GM23248 (cell line): ENCODE measurements around the gene SNTG2. TPM values are rescaled to one million over a fixed set of nuclear protein-coding genes. Genes with fewer than 3 reads are reported as not detected.

Source experiments
- DNase-seq: peaks from one replicate; pipeline ENCODE4 v3.0.0-alpha.2; 2015
- H2AFZ ChIP-seq: fragments of 200-600 bp; sonication (generic); 2 replicates; pipeline ENCODE4 v1.6.1; 2016; ENCODE audit warnings: antibody characterized with exemption
- H3F3A ChIP-seq: fragments of 200-600 bp; sonication (generic); 2 replicates; pipeline ENCODE4 v1.6.1; 2016; ENCODE audit warnings: mild to moderate bottlenecking, antibody characterized with exemption, mixed run types; ENCODE audit not compliant: insufficient read depth
- H3K27ac ChIP-seq: fragments of 200-600 bp; sonication (generic); 2 replicates; pipeline ENCODE4 v1.5.1; 2016; ENCODE audit warnings: mild to moderate bottlenecking
- H3K27me3 ChIP-seq: fragments of 200-600 bp; sonication (generic); replicated peaks from 2 replicates; pipeline ENCODE4 v1.6.1; 2016; ENCODE audit warnings: mild to moderate bottlenecking; ENCODE audit not compliant: insufficient read depth
- H3K36me3 ChIP-seq: fragments of 200-600 bp; sonication (generic); 2 replicates; pipeline ENCODE4 v1.6.1; 2016; ENCODE audit warnings: low read depth, mild to moderate bottlenecking
- H3K4me1 ChIP-seq: fragments of 200-600 bp; sonication (generic); 2 replicates; pipeline ENCODE4 v1.6.1; 2016; ENCODE audit warnings: mild to moderate bottlenecking; ENCODE audit not compliant: insufficient read depth
- H3K4me2 ChIP-seq: fragments of 200-600 bp; sonication (generic); one replicate; pipeline ENCODE4 v1.6.1; 2016; ENCODE audit warnings: mild to moderate bottlenecking; ENCODE audit not compliant: unreplicated experiment
- H3K4me3 ChIP-seq: fragments of 200-600 bp; sonication (generic); 2 replicates; pipeline ENCODE4 v1.5.1; 2016; ENCODE audit warnings: mild to moderate bottlenecking
- H3K79me2 ChIP-seq: fragments of 200-600 bp; sonication (generic); 2 replicates; pipeline ENCODE4 v1.6.1; 2016; ENCODE audit warnings: mild to moderate bottlenecking; ENCODE audit not compliant: insufficient read depth
- H3K9ac ChIP-seq: fragments of 200-600 bp; sonication (generic); 2 replicates; pipeline ENCODE4 v1.6.1; 2016; ENCODE audit warnings: mild to moderate bottlenecking
- H3K9me2 ChIP-seq: fragments of 200-600 bp; sonication (generic); 2 replicates; pipeline ENCODE4 v1.6.1; 2016; ENCODE audit warnings: mixed run types, mild to moderate bottlenecking, moderate library complexity; ENCODE audit not compliant: insufficient read depth
- H3K9me3 ChIP-seq: fragments of 200-600 bp; sonication (generic); one replicate; pipeline ENCODE4 v1.6.1; 2017; ENCODE audit warnings: low read depth
- H4K20me1 ChIP-seq: fragments of 200-600 bp; sonication (generic); 2 replicates; pipeline ENCODE4 v1.6.0; 2016; ENCODE audit not compliant: insufficient read depth
- EZH2 ChIP-seq: fragments of 200-600 bp; sonication (generic); IDR thresholded peaks from 2 replicates; pipeline ENCODE4 v1.6.1; 2018; ENCODE audit warnings: antibody characterized with exemption, mild to moderate bottlenecking; ENCODE audit not compliant: insufficient read depth, poor library complexity, severe bottlenecking
- EZH2phosphoT487 ChIP-seq: fragments of 200-600 bp; sonication (generic); IDR thresholded peaks from 2 replicates; pipeline ENCODE4 v1.6.1; 2018; ENCODE audit warnings: antibody characterized with exemption, moderate library complexity, mild to moderate bottlenecking, low read depth; ENCODE audit not compliant: insufficient read depth
- WGBS, 2 experiments: methylation state at CpG; one replicate each; pipeline ENCODE4 v1.1.6; 2015 to 2017; ENCODE audit warnings: low lambda C conversion rate in 2 of 2, low coverage in 1 of 2; ENCODE audit errors: missing lambda C conversion rate in 2 of 2; 5-methylcytosine and 5-hydroxymethylcytosine counted together
- in situ Hi-C: fragments of 300-500 bp; cut with MboI; formaldehyde crosslinking; loops from 2 replicates; pipeline ENCODE4 v1.15.0; 2020
- polyA plus RNA-seq: library from polyadenylated mRNA; unstranded; fragments of >200 nt; fragmentation: Nextera tagmentation; extraction: Ambion mirVana; gene quantifications from 2 replicates; pipeline ENCODE4 v1.2.1, GENCODE V29; 2016
- total RNA-seq: library from RNA; depleted of rRNA; stranded (reverse); fragments of >200 nt; shearing (Covaris generic); gene quantifications from 2 replicates; pipeline ENCODE4 v1.2.3, GENCODE V29; 2014

The SNTG2 gene
- total and polyA plus RNA-seq, 2 experiments from 2014 or later = not detected

GRCh38 chr2:1394709-1395408 lies 444.2 kb downstream of the SNTG2 start:
- Histone ChIP-seq H3K27me3 (no peaks in the 10 kb centered on the region), H2AFZ (no peak overlapping the region), H4K20me1 (no peaks in the 10 kb centered on the region), H3K27ac (no peak overlapping the region), H3K9ac (no peak overlapping the region), H3K4me2 (no peak overlapping the region), H3K4me1 (no peaks in the 10 kb centered on the region), H3K9me2 (no peaks in the 10 kb centered on the region), H3K36me3 (no peaks in the 10 kb centered on the region), H3K79me2 (no peaks in the 10 kb centered on the region), H3K9me3 (no peaks in the 10 kb centered on the region), H3K4me3 (no peak overlapping the region), H3F3A (no peaks in the 10 kb centered on the region)
- no peak for DNase-seq
- WGBS, 2 experiments = 7 to 8% methylated on average over 7 of the region's 7 CpGs
- in situ Hi-C loops = no loop called here
- TF ChIP-seq EZH2phosphoT487 (no peak), EZH2 (no peak)

GRCh38 chr2:1397350-1397749 lies 446.7 kb downstream of the SNTG2 start:
- H3K27me3 ChIP-seq = no peaks in the 10 kb centered on the region
- H2AFZ ChIP-seq = no peak overlapping the region
- H3K36me3 ChIP-seq = no peaks in the 10 kb centered on the region
- no peaks in the 10 kb centered on the region for H3K79me2 ChIP-seq
- DNase-seq = no peak
- H3K4me2 ChIP-seq = no peak overlapping the region
- WGBS, 2 experiments = 5 to 12% methylated on average over 4 of the region's 4 CpGs
- no peaks in the 10 kb centered on the region for H3K9me2 ChIP-seq
- H3K9ac ChIP-seq = no peak overlapping the region
- H3K4me1 ChIP-seq = no peaks in the 10 kb centered on the region
- H3K4me3 ChIP-seq = no peak overlapping the region
- no peak overlapping the region for H3K27ac ChIP-seq
- in situ Hi-C loops = no loop called here
- H3F3A ChIP-seq = no peaks in the 10 kb centered on the region
- no peaks in the 10 kb centered on the region for H4K20me1 ChIP-seq
- H3K9me3 ChIP-seq = no peaks in the 10 kb centered on the region
- no peak for TF ChIP-seq EZH2
- TF ChIP-seq EZH2phosphoT487 = no peak

- H4K20me1 ChIP-seq = no peaks in the 10 kb centered on the region
- H3K36me3 ChIP-seq = no peaks in the 10 kb centered on the region
- H2AFZ ChIP-seq = no peak overlapping the region
- in situ Hi-C loops = no loop called here
- no peaks in the 10 kb centered on the region for H3K27me3 ChIP-seq
- DNase-seq = no peak
- no peaks in the 10 kb centered on the region for H3K4me1 ChIP-seq
- H3F3A ChIP-seq = no peaks in the 10 kb centered on the region
- H3K4me2 ChIP-seq = no peak overlapping the region
- H3K79me2 ChIP-seq = no peaks in the 10 kb centered on the region
- H3K9ac ChIP-seq = no peak overlapping the region
- no peak overlapping the region for H3K4me3 ChIP-seq
- no peaks in the 10 kb centered on the region for H3K9me3 ChIP-seq
- H3K9me2 ChIP-seq = no peaks in the 10 kb centered on the region
- WGBS, 2 experiments = 23 to 28% methylated on average over 7 of the region's 7 CpGs
- no peak for TF ChIP-seq EZH2
- no peak for TF ChIP-seq EZH2phosphoT487
- H3K27ac ChIP-seq = no peak overlapping the region
Measured at GRCh38 chr2:1398191-1398590, 447.5 kb downstream of the SNTG2 start.

- H3K4me2 ChIP-seq = no peak overlapping the region
- no peaks in the 10 kb centered on the region for H4K20me1 ChIP-seq
- H3K4me3 ChIP-seq = no peak overlapping the region
- no peaks in the 10 kb centered on the region for H3K36me3 ChIP-seq
- no peaks in the 10 kb centered on the region for H3K79me2 ChIP-seq
- in situ Hi-C loops = no loop called here
- WGBS, 2 experiments = 29 to 31% methylated on average over 8 of the region's 8 CpGs
- no peaks in the 10 kb centered on the region for H3K27me3 ChIP-seq
- H2AFZ ChIP-seq = no peak overlapping the region
- H3F3A ChIP-seq = no peaks in the 10 kb centered on the region
- no peaks in the 10 kb centered on the region for H3K9me3 ChIP-seq
- TF ChIP-seq EZH2 = no peak
- no peak for TF ChIP-seq EZH2phosphoT487
- H3K4me1 ChIP-seq = no peaks in the 10 kb centered on the region
- no peaks in the 10 kb centered on the region for H3K9me2 ChIP-seq
- DNase-seq = no peak
- H3K27ac ChIP-seq = no peak overlapping the region
- H3K9ac ChIP-seq = no peak overlapping the region
Measured at GRCh38 chr2:1400943-1401735, 450.5 kb downstream of the SNTG2 start.
